Epidermal melanocyte (primary cell): ENCODE measurements around the gene PEAK3.
"Not testable (repeated sequence)": the region's sequence is repeated elsewhere in the genome, so short reads cannot be mapped to it uniquely, and the experiment has no call there.

Source experiments
- DNase-seq: peaks from one replicate; pipeline ENCODE4 v3.0.0; 2011; ENCODE audit warnings: low spot score; ENCODE audit not compliant: insufficient read length

Gene PEAK3

DNA sequence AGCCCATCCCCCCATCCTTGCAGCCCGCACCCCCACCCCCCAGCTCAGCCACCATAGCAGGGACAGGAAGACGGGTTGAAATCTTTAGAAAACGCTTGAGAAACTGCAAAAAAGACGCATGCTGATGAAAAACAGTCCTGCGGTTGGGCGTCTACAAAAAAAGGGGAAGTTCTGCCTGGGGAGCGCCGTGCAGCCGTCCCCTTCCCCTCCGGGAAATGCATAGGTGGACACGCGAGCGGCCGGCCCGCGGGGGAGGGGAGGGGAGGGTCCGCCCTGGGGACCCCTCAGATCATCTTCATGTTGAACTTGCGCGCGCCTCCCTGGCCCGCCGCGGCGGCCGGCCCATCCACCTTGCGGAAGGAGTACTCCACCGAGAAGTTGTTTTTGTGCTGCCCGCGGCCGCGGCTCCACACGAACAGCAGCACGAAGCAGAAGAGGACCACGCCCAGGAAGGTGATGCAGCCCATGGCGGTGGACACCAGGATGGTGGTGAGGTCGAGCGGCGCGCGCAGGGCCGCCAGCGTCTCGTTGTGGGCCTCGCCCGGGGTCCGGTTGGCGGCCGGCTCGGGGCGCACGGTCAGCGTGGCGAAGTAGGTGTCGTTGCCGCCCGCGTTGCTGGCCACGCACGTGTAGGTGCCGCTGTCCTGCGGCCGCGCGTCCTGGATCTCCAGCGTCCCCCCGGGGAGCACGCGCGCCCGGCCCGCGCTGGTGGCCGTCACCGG lies 7.9 kb upstream of the PEAK3 start:
- peak; percentile 14 for DNase-seq

GRCh38 chr19:2288818-2289713 lies 7.1 kb upstream of the PEAK3 start:
- DNase-seq = peak; percentile 9

GRCh38 chr19:2288338-2288817 lies 6.4 kb upstream of the PEAK3 start:
- DNase-seq = peak; percentile 14

DNA sequence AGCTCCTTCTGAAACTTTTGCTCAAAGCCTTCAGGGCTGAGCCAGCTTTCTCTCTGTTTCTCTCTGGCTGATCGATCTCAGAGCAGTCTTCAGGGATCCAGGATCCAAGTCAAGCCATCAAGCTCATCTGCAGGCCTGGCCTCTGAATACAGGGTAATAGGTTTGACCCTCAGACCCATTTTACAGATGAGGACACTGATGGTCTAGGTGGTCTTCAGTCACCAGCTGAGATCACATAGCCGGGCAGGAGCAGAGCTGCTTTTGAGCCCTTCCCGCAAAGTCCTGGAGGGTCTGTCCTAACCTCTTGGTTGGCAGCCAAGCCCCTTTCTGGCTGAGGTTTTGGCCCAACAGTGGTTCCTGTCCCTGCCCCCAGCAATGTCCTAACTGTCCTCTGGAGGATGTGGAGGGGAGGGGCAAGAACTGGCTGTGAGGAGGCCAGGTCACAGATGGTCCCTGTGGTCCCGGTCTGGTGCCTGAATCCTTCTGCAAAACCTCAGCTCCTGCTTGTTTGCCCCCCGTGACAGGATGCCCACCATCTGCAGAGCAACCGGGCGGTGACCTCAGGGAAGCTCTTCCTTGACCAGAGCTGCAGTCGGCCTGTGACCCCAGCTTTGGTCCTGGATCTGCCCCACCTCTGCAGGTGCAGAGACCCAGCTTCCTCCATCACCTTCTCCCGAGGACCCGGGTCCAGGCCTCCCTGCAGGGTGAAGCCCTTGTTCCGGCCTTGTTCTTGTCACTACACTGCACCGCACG lies 5.8 kb upstream of the PEAK3 start:
- peak; percentile 14 for DNase-seq

DNA sequence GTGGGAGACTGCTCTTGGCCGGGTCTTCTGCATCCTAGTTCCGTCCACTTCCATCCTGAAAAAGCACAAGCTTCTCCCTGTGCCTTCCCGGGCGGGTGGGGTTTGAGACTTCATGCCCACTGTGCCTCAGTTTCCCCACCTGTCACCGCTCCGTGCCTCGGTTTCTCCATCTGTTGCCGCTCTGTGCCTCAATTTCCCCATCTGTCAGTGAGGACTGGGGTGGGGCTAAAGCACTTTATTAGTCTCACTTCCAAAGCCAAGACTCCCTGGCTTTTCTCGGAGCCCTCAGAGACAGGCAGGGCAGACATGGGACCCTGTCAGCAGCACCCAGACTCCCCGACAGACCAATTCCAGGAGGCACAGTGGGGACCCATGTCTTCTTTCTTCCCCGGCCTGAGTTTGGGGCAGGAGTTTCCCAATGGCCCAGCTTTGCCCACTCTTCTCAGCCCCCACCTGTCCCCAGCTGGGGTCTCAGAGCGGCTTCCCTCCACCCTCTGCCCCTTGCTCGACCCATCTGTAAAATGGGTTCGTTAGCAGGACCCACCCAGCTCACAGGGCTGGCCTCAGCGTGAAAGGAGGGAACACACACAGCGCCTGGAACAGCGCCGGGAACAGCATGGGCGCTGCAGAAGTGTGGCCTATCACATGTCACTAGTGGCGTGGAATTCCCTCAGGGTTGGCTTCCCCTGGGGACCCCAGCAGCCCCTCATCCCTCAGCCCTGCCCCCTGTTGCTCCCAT lies 4.6 kb upstream of the PEAK3 start:
- peak; percentile 12 for DNase-seq

DNA sequence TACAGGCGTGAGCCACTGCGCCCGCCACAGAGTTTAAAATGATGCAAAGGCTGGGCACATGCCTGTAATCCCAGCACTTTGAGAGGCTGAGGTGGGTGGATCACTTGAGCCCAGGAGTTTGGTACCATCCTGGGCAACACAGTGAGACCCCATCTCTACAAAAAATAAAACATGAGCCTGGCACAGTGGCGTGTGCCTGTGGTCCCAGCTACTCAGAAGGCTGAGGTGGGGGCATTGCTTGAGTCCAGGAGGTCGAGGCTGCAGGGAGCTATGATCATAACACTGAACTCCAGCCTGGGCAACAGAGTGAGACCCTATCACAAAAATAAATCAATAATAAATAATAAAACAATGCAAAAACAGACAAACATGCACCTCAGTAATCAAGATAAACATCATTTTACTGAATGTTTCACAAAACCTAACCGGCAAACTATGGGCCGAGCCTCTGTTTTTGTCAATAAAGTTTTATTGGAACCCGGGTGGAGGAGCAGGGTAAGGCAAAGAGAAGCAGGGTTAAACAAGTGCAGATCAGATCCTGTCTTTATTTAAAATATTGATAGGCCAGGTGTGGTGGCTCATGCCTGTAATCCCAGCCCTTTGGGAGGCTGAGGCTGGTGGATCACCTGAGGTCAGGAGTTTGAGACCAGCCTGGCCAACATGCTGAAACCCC lies 2.0 kb upstream of the PEAK3 start:
- DNase-seq = no peak

DNA sequence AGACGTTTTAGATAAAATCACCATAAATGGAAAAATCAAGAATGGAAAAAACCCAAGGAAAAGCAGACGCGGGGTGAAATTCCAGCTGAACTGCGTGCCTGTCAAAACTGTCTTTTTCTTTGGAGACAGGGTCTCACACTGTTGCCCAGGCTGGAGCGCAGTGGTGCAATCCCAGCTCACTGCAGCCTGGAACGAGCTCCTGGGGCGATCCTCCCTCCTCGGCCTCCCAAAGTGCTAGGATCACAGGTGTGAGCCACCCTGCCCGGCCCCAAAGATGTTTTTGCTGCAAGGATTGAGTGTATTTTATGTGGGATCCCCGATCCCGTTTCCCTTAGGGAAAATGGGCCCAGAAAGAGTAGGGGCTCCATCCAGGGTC lies 875 bp upstream of the PEAK3 start:
- no peak for DNase-seq

DNA sequence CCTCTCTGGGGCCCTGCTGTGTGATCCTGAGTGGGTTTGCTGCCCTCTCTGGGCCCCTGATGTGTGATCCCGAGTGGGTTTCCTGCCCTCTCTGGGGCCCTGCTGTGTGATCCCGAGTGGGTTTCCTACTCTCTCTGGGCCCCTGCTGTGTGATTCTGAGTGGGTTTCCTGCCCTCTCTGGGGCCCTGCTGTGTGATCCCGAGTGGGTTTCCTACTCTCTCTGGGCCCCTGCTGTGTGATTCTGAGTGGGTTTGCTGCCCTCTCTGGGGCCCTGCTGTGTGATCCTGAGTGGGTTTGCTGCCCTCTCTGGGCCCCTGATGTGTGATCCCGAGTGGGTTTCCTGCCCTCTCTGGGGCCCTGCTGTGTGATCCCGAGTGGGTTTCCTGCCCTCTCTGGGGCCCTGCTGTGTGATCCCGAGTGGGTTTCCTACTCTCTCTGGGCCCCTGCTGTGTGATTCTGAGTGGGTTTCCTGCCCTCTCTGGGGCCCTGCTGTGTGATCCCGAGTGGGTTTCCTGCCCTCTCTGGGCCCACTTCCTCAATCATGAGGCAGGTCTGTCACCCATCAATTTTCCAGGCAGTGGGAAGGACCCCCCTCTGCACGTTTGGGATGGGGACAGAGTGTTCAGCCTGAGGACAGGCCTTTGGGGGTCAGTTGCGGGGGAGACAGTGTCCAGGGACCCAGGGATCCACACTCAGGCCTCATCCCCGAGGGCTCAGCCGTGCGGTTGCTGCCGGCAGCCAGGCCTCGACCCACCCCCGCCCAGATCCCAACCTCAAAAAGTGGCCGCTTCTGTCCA lies 512 bp downstream of the PEAK3 start:
- DNase-seq = not testable (repeated sequence)

GRCh38 chr19:2280633-2281264 lies 1.2 kb downstream of the PEAK3 start:
- no peak for DNase-seq

- no peak for DNase-seq
Observed at GRCh38 chr19:2278459-2279158, 3.4 kb downstream of the PEAK3 start.

GRCh38 chr19:2277138-2277537 lies 4.8 kb downstream of the PEAK3 start:
- DNase-seq = no peak

DNA sequence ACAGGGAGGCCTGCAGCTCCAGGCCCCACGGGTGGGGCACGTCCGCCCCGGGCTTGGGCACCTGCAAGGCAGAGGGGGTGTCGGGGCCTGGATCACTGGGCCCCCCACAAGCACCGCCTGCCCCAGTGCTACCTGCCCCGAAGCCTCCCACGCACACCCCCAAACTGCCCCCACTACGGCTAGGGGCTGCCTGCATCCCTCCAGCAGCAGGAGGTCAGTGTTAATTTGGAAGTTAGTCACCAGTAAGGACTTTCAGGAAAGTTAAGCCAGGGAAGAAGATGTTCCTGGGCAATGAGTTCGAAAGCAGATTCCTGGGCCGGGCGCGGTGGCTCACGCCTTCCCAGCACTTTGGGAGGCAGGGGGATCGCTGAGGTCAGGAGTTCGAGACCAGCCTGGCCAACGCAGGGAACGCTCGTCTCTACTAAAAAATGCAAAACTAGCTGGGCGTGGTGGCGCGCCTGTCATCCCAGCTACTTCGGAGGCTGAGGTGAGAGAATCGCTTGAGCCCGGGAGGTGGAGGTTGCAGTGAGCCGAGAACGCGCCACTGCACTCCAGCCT lies 5.5 kb downstream of the PEAK3 start:
- DNase-seq = no peak

DNA sequence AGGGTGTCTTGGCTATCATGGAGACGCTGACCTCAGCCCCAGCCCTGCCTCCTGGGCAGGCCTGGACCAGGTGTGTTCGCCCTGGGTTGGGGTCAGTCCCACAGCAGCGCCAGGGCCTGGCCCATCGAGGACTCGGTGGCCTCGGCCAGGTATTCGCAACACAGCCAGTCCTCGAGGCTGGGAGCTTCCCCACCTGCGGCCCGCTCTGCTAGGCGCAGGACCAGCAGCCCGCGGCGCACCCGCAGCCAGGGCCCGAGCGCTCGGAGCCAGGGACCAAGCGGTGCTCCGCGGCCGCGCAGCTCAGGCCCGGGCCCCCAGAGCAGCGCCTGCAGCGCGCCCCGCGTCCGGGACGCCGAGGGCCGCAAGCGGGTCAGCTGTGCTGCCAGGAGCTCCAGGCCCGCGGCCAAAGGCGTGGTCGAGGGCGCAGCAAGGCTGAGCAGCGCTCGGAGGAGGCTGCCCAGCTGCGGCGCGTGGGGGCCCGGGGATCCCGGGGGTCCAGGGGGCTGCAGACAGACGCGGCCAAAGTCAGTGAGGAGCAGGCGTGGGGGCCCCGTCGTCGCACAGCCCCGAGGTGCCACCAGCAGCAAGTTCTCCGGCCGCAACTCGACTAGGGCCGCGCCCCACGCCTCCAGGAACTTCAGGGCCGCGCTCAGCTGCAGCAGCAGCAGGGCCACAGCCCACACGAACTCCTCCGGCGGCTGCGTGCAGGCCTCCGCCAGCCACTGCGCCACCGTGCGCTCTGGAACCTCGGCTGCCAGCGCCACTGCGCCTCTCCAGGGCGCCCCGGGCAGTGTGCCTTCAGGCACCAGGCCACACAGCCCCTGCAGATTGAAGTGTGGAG lies 6.2 kb downstream of the PEAK3 start:
- no peak for DNase-seq

DNA sequence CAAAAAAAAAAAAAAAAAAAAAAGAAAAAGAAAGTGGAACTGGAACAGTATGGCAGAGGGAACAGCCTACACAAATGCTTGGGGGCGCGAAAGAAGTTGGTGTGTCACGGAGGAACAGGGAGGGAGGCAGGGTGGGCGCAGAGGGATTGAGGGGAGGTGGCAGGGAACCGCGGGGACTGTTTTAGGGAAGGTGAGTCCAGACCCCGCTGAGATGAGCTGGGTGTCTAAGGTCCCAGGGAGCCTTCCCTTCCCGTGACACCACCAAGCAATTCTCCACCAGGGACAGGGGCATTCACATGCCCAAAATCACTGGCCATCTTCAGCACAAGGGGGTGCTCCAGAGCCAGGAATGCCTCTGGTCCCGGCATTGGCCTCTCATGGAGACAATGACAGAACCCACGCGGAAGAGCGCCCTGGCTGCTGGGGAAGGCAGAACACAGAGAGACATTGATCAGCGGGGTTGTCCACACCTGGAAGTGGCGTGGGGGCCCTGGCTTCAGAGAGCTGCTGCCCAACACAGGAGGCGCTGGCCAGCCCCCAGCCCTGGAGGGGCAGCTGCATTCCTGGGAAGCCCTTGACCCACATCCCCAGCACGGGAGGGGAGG lies 6.9 kb downstream of the PEAK3 start:
- no peak for DNase-seq

DNA sequence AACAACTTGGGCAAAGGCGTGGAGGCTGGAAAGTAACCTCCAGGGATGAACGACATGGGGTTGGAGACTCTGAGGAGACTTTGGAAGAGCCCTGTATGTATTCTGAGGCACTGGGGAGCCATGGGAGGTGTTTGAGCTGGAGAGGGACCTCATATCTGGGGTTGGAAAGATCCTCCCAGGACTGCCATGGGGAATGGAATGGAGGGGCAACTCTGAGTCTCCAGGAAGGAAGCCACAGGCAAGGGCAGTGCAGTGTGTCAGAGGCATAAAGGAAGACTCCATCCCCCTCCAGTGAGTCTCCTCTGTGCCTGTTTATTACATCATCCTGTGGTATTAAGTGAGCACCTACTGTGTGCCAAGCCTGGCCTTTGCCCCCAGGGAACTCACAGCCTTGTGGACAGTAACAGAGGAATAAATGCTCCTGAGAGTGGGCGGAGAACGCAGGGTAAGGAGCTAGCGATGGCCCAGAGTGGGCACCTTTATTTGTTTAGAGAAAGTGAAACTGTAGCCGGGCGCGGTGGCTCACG lies 7.7 kb downstream of the PEAK3 start:
- no peak for DNase-seq

- DNase-seq = peak; percentile 98
Observed at GRCh38 chr19:2273356-2274184, 8.4 kb downstream of the PEAK3 start.
